ENCODE data around the gene KLLN.
"Not testable (repeated sequence)": the region's sequence is repeated elsewhere in the genome, so short reads cannot be mapped to it uniquely, and the experiment has no call there.

Gene KLLN

GRCh38 chr10:87850742-87851205 lies 12.6 kb downstream of the KLLN start:
- H3K4me1 ChIP-seq (ENCODE audit: control insufficient read depth in 1 of 2, insufficient read depth in 2 of 2, low read length in 2 of 2) = peaks cover 4 to 5% of the 10 kb centered on the region in 2 donors
- H3K36me3 ChIP-seq (ENCODE audit: control insufficient read depth in 1 of 2, insufficient read depth in 2 of 2, low read length in 2 of 2) = no peaks in the 10 kb centered on the region
- H3K4me3 ChIP-seq (ENCODE audit: low read depth in 1 of 2, low read length in 2 of 2) = no peak overlapping the region
- H3K27me3 ChIP-seq (ENCODE audit: low read depth, low read length) = no peaks in the 10 kb centered on the region
- H3K9me3 ChIP-seq (ENCODE audit: control insufficient read depth in 1 of 2, low read length in 2 of 2) = no peaks in the 10 kb centered on the region
- H3K27ac ChIP-seq (ENCODE audit: low read length) = no peak overlapping the region

- H3K27ac ChIP-seq (ENCODE audit: low read length) = no peak overlapping the region
- no peaks in the 10 kb centered on the region for H3K36me3 ChIP-seq (ENCODE audit: control insufficient read depth in 1 of 2, insufficient read depth in 2 of 2, low read length in 2 of 2)
- peaks cover 4 to 5% of the 10 kb centered on the region in 2 donors for H3K4me1 ChIP-seq (ENCODE audit: control insufficient read depth in 1 of 2, insufficient read depth in 2 of 2, low read length in 2 of 2)
- H3K9me3 ChIP-seq (ENCODE audit: control insufficient read depth in 1 of 2, low read length in 2 of 2) = no peaks in the 10 kb centered on the region
- H3K4me3 ChIP-seq (ENCODE audit: low read depth in 1 of 2, low read length in 2 of 2) = no peak overlapping the region
- H3K27me3 ChIP-seq (ENCODE audit: low read depth, low read length) = no peaks in the 10 kb centered on the region
Measured at GRCh38 chr10:87849001-87849400, 14.3 kb downstream of the KLLN start.

DNA sequence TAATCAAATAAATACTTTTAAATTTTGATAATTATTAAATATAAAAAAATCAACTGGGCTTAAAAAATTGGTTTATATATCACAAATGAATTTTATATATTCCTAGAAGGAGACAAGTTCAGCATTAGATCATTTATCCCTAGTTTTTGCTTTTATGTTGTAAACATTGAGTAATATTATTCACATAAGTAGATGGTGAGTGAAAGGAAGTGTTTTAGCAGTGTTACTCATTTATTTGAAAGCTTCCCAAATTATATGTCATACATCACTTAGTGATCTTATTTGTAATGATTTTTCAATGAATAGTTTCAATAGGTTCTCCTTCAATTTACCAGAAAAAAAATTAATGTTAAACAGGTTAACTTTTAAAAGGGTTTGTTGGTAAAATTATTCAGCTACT lies 15.8 kb downstream of the KLLN start:
- Histone ChIP-seq H3K27me3 (ENCODE audit: low read depth, low read length) (no peaks in the 10 kb centered on the region), H3K9me3 (ENCODE audit: control insufficient read depth in 1 of 2, low read length in 2 of 2) (no peaks in the 10 kb centered on the region), H3K36me3 (ENCODE audit: control insufficient read depth in 1 of 2, insufficient read depth in 2 of 2, low read length in 2 of 2) (no peaks in the 10 kb centered on the region)

DNA sequence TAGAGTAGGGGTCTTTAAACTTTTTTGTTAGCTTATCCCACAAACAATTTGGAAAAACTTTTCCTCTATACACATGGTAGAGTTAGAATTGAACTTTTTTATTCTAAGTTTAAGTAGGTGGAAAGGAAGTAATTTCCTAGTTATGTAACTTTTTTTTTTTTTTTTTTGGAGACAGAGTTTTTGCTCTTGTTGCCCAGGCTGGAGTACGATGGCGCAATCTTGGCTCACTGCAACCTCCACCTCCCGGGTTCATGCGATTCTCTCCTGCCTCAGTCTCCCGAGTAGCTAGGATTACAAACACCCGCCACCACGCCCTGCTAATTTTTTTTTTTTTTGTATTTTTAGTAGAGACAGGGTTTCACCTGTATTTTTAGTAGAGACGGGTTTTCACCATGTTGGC lies 16.6 kb downstream of the KLLN start:
- H3K4me3 ChIP-seq (ENCODE audit: low read depth in 1 of 2, low read length in 2 of 2); H3K9me3 ChIP-seq (ENCODE audit: control insufficient read depth in 1 of 2, low read length in 2 of 2); H3K27me3 ChIP-seq (ENCODE audit: low read depth, low read length); H3K36me3 ChIP-seq (ENCODE audit: control insufficient read depth in 1 of 2, insufficient read depth in 2 of 2, low read length in 2 of 2); H3K27ac ChIP-seq (ENCODE audit: low read length); H3K4me1 ChIP-seq (ENCODE audit: control insufficient read depth in 1 of 2, insufficient read depth in 2 of 2, low read length in 2 of 2): not testable (repeated sequence)

More for the DNA sequence above, 15.8 kb downstream of the KLLN start:
- H3K4me3 ChIP-seq (ENCODE audit: low read depth in 1 of 2, low read length in 2 of 2) = no peak overlapping the region
- H3K4me1 ChIP-seq (ENCODE audit: control insufficient read depth in 1 of 2, insufficient read depth in 2 of 2, low read length in 2 of 2) = peaks cover 4 to 5% of the 10 kb centered on the region in 2 donors
- no peak overlapping the region for H3K27ac ChIP-seq (ENCODE audit: low read length)

DNA sequence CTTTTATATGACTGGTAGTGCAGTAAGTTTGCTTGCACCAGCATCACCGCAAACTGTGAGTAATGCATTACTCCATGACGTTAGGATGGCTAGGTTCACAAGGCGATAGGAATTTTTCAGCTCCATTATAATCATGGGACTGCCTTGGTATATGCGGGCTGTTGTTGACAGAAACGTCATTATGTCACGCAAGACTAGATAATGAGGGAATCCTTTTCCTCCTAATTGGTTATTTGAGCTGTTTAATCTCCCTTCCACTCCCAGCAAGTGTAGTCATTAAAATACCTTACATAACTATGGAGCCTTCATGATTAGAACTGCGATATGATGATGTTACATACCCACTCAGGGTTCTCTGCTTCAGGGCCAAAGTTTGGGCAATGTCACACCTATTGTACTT lies 17.3 kb downstream of the KLLN start:
- no peak overlapping the region for H3K4me3 ChIP-seq (ENCODE audit: low read depth in 1 of 2, low read length in 2 of 2)
- no peaks in the 10 kb centered on the region for H3K9me3 ChIP-seq (ENCODE audit: control insufficient read depth in 1 of 2, low read length in 2 of 2)
- H3K27ac ChIP-seq (ENCODE audit: low read length) = no peak overlapping the region
- H3K36me3 ChIP-seq (ENCODE audit: control insufficient read depth in 1 of 2, insufficient read depth in 2 of 2, low read length in 2 of 2) = no peaks in the 10 kb centered on the region
- peaks cover 0 to 3% of the 10 kb centered on the region in 2 donors for H3K4me1 ChIP-seq (ENCODE audit: control insufficient read depth in 1 of 2, insufficient read depth in 2 of 2, low read length in 2 of 2)
- no peaks in the 10 kb centered on the region for H3K27me3 ChIP-seq (ENCODE audit: low read depth, low read length)

DNA sequence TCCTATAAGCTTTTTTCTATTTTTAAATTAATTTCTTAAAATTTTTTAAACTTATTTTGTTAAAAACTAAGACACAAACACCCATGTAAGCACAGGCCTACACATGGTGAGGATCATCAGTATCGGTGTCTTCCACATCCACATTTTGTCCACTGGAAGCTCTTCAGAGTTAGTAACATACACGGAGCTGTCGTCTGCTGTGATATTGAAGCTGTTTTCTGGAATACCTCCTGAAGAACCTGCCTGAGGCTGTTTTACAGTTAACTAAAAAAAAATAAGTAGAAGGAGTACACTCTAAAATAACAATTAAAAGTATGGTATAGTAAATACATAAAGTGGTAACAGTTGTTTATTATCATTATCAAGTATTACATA lies 17.7 kb downstream of the KLLN start:
- no peak overlapping the region for H3K27ac ChIP-seq (ENCODE audit: low read length)
- H3K36me3 ChIP-seq (ENCODE audit: control insufficient read depth in 1 of 2, insufficient read depth in 2 of 2, low read length in 2 of 2) = no peaks in the 10 kb centered on the region
- H3K4me1 ChIP-seq (ENCODE audit: control insufficient read depth in 1 of 2, insufficient read depth in 2 of 2, low read length in 2 of 2) = no peaks in the 10 kb centered on the region
- H3K4me3 ChIP-seq (ENCODE audit: low read depth in 1 of 2, low read length in 2 of 2) = no peak overlapping the region
- no peaks in the 10 kb centered on the region for H3K27me3 ChIP-seq (ENCODE audit: low read depth, low read length)
- H3K9me3 ChIP-seq (ENCODE audit: control insufficient read depth in 1 of 2, low read length in 2 of 2) = no peaks in the 10 kb centered on the region

DNA sequence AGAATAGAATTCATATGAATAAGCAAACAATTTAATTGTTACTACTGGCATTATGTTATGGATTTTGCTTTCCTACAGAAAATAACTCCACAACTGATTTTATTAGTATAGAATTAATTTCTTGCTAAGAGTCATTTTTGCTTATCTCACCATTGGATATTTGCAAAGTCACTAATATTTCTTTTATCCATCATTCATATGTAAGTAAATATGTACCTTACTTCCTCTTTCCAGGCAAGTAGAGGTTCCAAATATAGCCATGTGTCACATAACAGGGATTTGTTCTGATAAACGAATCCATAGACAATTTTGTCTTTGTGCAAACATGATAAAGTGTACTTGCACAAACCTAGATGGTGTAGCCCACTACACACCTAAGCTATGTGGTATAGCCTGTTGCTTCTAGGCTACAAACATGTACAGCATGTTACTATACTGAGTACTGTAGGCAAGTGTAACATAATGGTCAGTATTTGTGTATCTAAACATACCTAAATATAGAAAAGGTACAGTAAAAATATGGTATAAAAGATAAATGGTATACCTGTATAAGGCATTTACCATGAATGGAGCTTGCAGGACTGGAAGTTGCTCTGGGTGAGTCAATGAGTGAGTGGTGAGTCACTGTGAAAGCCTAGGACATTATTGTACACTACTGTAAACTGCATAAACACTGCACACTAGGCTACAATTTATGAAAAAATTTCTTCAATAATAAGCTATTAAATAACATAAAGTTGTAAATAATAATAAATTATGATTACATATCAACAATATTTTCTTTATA lies 18.3 kb downstream of the KLLN start:
- no peaks in the 10 kb centered on the region for H3K9me3 ChIP-seq (ENCODE audit: control insufficient read depth in 1 of 2, low read length in 2 of 2)
- no peak overlapping the region for H3K4me3 ChIP-seq (ENCODE audit: low read depth in 1 of 2, low read length in 2 of 2)
- H3K4me1 ChIP-seq (ENCODE audit: control insufficient read depth in 1 of 2, insufficient read depth in 2 of 2, low read length in 2 of 2) = no peaks in the 10 kb centered on the region
- H3K27ac ChIP-seq (ENCODE audit: low read length) = no peak overlapping the region
- H3K27me3 ChIP-seq (ENCODE audit: low read depth, low read length) = no peaks in the 10 kb centered on the region
- no peaks in the 10 kb centered on the region for H3K36me3 ChIP-seq (ENCODE audit: control insufficient read depth in 1 of 2, insufficient read depth in 2 of 2, low read length in 2 of 2)

DNA sequence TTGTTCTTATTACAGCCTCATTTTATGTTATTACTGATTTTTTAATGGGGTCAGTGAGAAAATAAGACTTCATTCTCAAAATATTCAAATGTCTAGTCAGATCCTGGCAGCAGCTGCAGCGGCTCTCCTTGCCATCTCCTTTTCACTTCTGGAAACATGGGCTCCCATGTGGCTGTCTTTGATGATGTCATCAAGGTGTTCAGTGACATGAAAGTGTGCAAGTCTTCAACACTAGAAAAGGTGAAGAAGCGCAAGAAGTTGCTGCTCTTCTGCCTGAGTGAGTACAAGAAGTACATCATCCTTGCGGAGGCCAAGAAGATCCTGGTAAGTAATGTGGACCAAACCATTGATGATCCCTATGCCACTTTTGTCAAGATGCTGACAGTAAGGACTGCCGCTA lies 19.6 kb downstream of the KLLN start:
- H3K9me3 ChIP-seq (ENCODE audit: control insufficient read depth in 1 of 2, low read length in 2 of 2) = no peaks in the 10 kb centered on the region
- no peaks in the 10 kb centered on the region for H3K27me3 ChIP-seq (ENCODE audit: low read depth, low read length)
- H3K4me1 ChIP-seq (ENCODE audit: control insufficient read depth in 1 of 2, insufficient read depth in 2 of 2, low read length in 2 of 2) = no peaks in the 10 kb centered on the region
- H3K36me3 ChIP-seq (ENCODE audit: control insufficient read depth in 1 of 2, insufficient read depth in 2 of 2, low read length in 2 of 2) = no peaks in the 10 kb centered on the region
- H3K4me3 ChIP-seq (ENCODE audit: low read depth in 1 of 2, low read length in 2 of 2) = no peak overlapping the region
- no peak overlapping the region for H3K27ac ChIP-seq (ENCODE audit: low read length)

DNA sequence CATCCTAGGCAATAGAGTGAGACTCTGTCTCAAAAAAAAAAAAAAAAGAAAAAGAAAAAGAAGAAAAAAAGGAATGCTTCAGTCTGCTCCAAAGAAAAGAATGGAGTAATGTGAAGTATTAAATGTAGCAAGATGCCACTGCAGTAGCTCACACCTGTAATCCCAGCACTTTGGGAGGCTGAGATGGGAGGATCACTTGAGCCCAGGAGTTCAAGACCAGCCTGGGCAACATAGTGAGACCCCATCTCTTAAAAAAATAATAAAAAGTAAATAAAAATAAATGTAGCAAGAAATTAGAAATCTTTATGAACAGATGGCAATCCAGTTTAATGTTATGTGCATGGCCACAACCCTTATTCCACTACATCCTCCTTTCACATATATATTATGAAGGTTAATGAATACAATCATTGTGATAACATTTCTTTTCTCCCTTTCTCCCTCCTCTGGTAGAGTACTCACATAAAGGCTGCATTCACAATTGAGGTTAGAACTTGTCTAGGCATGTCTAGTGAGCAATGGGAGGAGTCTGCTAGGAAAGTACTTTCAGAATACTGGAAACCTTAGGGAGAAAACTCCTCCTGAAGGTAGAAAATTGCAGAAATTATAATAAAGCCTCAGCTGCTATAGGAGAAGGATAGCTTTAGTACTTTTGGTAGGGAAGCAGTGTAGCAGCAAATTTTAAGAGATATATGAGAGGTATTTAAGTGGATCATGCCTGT lies 20.4 kb downstream of the KLLN start:
- Histone ChIP-seq H3K27ac (ENCODE audit: low read length) (no peak overlapping the region), H3K9me3 (ENCODE audit: control insufficient read depth in 1 of 2, low read length in 2 of 2) (no peaks in the 10 kb centered on the region), H3K4me3 (ENCODE audit: low read depth in 1 of 2, low read length in 2 of 2) (no peak overlapping the region)

GRCh38 chr10:87842220-87842641 lies 21.1 kb downstream of the KLLN start:
- Histone ChIP-seq H3K4me3 (ENCODE audit: low read depth in 1 of 2, low read length in 2 of 2) (no peak overlapping the region), H3K36me3 (ENCODE audit: control insufficient read depth in 1 of 2, insufficient read depth in 2 of 2, low read length in 2 of 2) (no peaks in the 10 kb centered on the region), H3K27ac (ENCODE audit: low read length) (no peak overlapping the region), H3K4me1 (ENCODE audit: control insufficient read depth in 1 of 2, insufficient read depth in 2 of 2, low read length in 2 of 2) (no peaks in the 10 kb centered on the region), H3K27me3 (ENCODE audit: low read depth, low read length) (no peaks in the 10 kb centered on the region), H3K9me3 (ENCODE audit: control insufficient read depth in 1 of 2, low read length in 2 of 2) (no peaks in the 10 kb centered on the region)

More for the DNA sequence above, 20.4 kb downstream of the KLLN start:
- Histone ChIP-seq H3K27me3 (ENCODE audit: low read depth, low read length) (no peaks in the 10 kb centered on the region), H3K4me1 (ENCODE audit: control insufficient read depth in 1 of 2, insufficient read depth in 2 of 2, low read length in 2 of 2) (no peaks in the 10 kb centered on the region), H3K36me3 (ENCODE audit: control insufficient read depth in 1 of 2, insufficient read depth in 2 of 2, low read length in 2 of 2) (no peaks in the 10 kb centered on the region)

- H3K9me3 ChIP-seq (ENCODE audit: control insufficient read depth in 1 of 2, low read length in 2 of 2) = no peaks in the 10 kb centered on the region
- no peaks in the 10 kb centered on the region for H3K27me3 ChIP-seq (ENCODE audit: low read depth, low read length)
- no peaks in the 10 kb centered on the region for H3K36me3 ChIP-seq (ENCODE audit: control insufficient read depth in 1 of 2, insufficient read depth in 2 of 2, low read length in 2 of 2)
- no peaks in the 10 kb centered on the region for H3K4me1 ChIP-seq (ENCODE audit: control insufficient read depth in 1 of 2, insufficient read depth in 2 of 2, low read length in 2 of 2)
- no peak overlapping the region for H3K27ac ChIP-seq (ENCODE audit: low read length)
- no peak overlapping the region for H3K4me3 ChIP-seq (ENCODE audit: low read depth in 1 of 2, low read length in 2 of 2)
Measured at GRCh38 chr10:87841186-87841585, 22.1 kb downstream of the KLLN start.

All from muscle layer of duodenum (tissue), 2 donors.